Measurements from ENCODE around the gene TGIF1. TPM values are rescaled to one million over a fixed set of nuclear protein-coding genes. Genes with fewer than 3 reads are reported as not detected.

Gene TGIF1
- total and polyA plus RNA-seq, 10 donors = 25.3 to 64.5 (median 35.9) TPM

DNA sequence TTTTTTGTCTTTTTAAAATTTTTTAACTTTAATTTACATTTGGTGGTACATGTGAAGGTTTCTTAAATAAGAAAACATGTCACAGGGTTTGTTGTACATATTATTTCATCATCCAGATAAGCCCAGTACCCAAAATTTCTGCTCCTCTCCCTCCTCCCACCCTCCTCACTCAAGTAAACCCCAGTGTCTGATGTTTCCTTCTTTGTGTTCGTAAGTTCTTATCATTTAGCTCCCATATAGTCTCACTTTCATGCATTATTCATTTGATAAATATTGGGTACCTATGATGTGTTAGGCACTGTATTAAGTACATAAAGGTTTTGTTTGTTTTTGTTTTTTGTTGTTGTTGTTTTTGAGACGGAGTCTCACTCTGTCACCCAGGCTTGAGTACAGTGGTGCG is 5.7 kb upstream of the TGIF1 start:
- TF ChIP-seq CTCF (IDR thresholded peaks at IDR 0.05 in 8 of 11, conservative IDR thresholded peaks at IDR 0.05 in 3 of 11) = no peak
- TF ChIP-seq POLR2AphosphoS5 (IDR thresholded peaks at IDR 0.05) = no peak
- no peak for TF ChIP-seq POLR2A (IDR thresholded peaks at IDR 0.05)
- DNase-seq = no peak
- no peaks in the 10 kb centered on the region for H3K9me3 ChIP-seq
- intact Hi-C loops (cut with DNase I; ENCODE audit: low total_unique reads) = no loop called here
- no peak overlapping the region for H3K27ac ChIP-seq
- H3K4me3 ChIP-seq = no peak overlapping the region
- H3K27me3 ChIP-seq (replicated peaks in 1 of 7) = no peaks in the 10 kb centered on the region
- H3K36me3 ChIP-seq = no peaks in the 10 kb centered on the region
- WGBS, 5 donors = 93 to 98% (median 97%) methylated on average over 3 of the region's 3 CpGs
- H3K4me1 ChIP-seq = peaks cover 5 to 21% (median 14%) of the 10 kb centered on the region in 6 donors

DNA sequence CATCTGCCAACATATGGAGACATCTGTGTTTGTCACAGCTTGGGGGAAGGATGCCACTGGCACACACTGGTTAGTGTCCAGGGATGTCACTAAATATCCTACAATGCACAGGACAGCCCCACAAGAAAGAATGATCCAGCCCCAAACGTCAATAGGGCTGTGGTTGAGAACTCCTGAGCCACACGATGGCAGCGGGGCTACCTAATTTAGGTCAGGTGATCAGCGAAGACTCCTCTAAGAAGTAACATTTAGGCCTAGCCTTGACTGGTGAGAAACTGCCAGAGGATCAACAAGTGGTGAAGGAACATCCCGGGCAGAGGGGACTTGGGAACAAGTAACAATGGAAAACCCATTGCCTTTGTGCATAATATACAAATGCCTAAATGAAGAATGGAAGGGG is 5.0 kb upstream of the TGIF1 start:
- no peaks in the 10 kb centered on the region for H3K27me3 ChIP-seq (replicated peaks in 1 of 7)
- H3K9me3 ChIP-seq = no peaks in the 10 kb centered on the region
- H3K4me1 ChIP-seq = peaks cover 5 to 21% (median 14%) of the 10 kb centered on the region in 6 donors
- 83 to 88% (median 85%) methylated on average over 5 of the region's 5 CpGs for WGBS, 5 donors
- TF ChIP-seq POLR2A (IDR thresholded peaks at IDR 0.05) (no peak), CTCF (IDR thresholded peaks at IDR 0.05 in 8 of 11, conservative IDR thresholded peaks at IDR 0.05 in 3 of 11) (no peak), POLR2AphosphoS5 (IDR thresholded peaks at IDR 0.05) (no peak)
- no peak overlapping the region for H3K27ac ChIP-seq
- H3K36me3 ChIP-seq = no peaks in the 10 kb centered on the region
- intact Hi-C loops (cut with DNase I; ENCODE audit: low total_unique reads) = loop anchor here (5.0 kb wide), 1 partner anchor 147 kb away; no protein-coding TSS in a partner anchor
- H3K4me3 ChIP-seq = no peak overlapping the region
- DNase-seq = no peak

DNA sequence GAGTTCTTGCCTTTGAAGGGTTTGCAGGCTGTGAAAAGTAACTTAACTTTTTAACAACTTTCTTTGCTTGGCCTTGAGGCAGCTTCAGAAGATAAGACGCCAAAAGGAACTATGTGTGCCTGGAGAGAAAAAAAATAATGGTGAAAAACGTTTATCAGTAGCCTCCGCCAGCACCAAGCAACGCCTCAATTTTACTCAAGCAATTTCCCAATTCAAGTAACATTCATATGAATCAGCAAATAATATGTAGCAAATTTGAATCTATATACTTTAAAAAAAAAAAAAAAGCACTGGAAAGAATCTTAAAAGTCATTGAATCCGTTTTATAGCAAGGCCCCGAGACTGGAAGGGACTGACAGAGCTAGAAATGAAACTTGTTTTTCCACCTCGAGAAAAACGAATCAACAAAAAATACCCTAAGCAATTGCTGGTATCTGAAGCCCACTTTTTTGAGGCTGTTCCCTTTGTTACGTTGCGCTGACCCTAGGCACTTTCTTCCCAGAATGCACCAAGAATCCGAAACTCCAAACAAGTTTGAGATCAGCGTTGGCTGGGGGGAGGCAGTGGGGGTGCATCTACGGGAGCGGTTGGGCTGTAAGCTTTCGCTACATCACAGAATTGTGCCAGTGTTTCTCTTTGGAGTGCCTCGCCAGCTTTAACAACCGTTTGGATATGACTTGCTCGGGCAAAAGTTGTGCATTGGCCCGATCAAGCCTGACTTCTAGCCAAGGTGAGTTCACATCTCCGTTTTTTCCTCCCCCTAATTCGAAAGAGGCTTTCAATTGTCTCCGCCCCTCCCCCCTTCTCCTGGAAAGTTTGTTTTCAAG is 2.7 kb upstream of the TGIF1 start:
- Histone ChIP-seq H3K9me3 (no peaks in the 10 kb centered on the region), H3K36me3 (no peaks in the 10 kb centered on the region), H3K27me3 (replicated peaks in 1 of 7) (no peaks in the 10 kb centered on the region), H3K4me3 (peak overlapping the region; percentile 56 to 80 (median 74)), H3K4me1 (peaks cover 5 to 37% (median 17%) of the 10 kb centered on the region in 6 donors), H3K27ac (peak overlapping the region; percentile 94 to 99 (median 99))
- no peak for TF ChIP-seq POLR2A (IDR thresholded peaks at IDR 0.05)
- no peak for TF ChIP-seq CTCF (IDR thresholded peaks at IDR 0.05 in 8 of 11, conservative IDR thresholded peaks at IDR 0.05 in 3 of 11)
- no peak for TF ChIP-seq POLR2AphosphoS5 (IDR thresholded peaks at IDR 0.05)
- 7 to 10% (median 8%) methylated on average over 22 of the region's 22 CpGs for WGBS, 5 donors
- intact Hi-C loops (cut with DNase I; ENCODE audit: low total_unique reads) = loop anchor here (5.0 kb wide), 1 partner anchor 145 kb away; no protein-coding TSS in a partner anchor
- peak; percentile 83 for DNase-seq

Data from spleen (tissue), 11 donors.